GM21717 (cell line): ENCODE data around the gene BOD1.
"Not testable (repeated sequence)": the region's sequence is repeated elsewhere in the genome, so short reads cannot be mapped to it uniquely, and the experiment has no call there.

Source experiments
- ATAC-seq: cut with Tn5 transposase; IDR thresholded peaks from one replicate; pipeline ENCODE4 v1.9.1; 2021; ENCODE audit warnings: mild to moderate bottlenecking, moderate library complexity; ENCODE audit not compliant: unreplicated experiment

BOD1 gene

GRCh38 chr5:173620784-173621183 lies 4.3 kb upstream of the BOD1 start:
- no peak for ATAC-seq

- ATAC-seq, result no peak
These were observed 2.6 kb upstream of the BOD1 start for GRCh38 chr5:173618927-173619519.

GRCh38 chr5:173615884-173616576 lies 420 bp downstream of the BOD1 start:
- peak; percentile 64 for ATAC-seq

GRCh38 chr5:173614591-173614990 lies 1.9 kb downstream of the BOD1 start:
- no peak for ATAC-seq

- no peak for ATAC-seq
These were observed 2.9 kb downstream of the BOD1 start for GRCh38 chr5:173613433-173614159.

- no peak for ATAC-seq
These were observed 3.5 kb downstream of the BOD1 start for GRCh38 chr5:173612948-173613347.

- ATAC-seq, result no peak
These were observed 4.7 kb downstream of the BOD1 start for GRCh38 chr5:173611706-173612105.

GRCh38 chr5:173604141-173604540 lies 12.3 kb downstream of the BOD1 start:
- no peak for ATAC-seq

GRCh38 chr5:173602423-173602822 lies 14.0 kb downstream of the BOD1 start:
- ATAC-seq, result no peak

- no peak for ATAC-seq
These were observed 17.8 kb downstream of the BOD1 start for GRCh38 chr5:173598686-173599085.

GRCh38 chr5:173597304-173597703 lies 19.1 kb downstream of the BOD1 start:
- ATAC-seq, result no peak

GRCh38 chr5:173595841-173596240 lies 20.6 kb downstream of the BOD1 start:
- ATAC-seq, result no peak

- no peak for ATAC-seq
These were observed 22.4 kb downstream of the BOD1 start for GRCh38 chr5:173594061-173594460.

GRCh38 chr5:173592050-173592669 lies 24.3 kb downstream of the BOD1 start:
- ATAC-seq, result no peak

GRCh38 chr5:173591056-173591514 lies 25.4 kb downstream of the BOD1 start:
- ATAC-seq, result no peak

GRCh38 chr5:173590436-173591055 lies 25.9 kb downstream of the BOD1 start:
- no peak for ATAC-seq

GRCh38 chr5:173586133-173586532 lies 30.3 kb downstream of the BOD1 start:
- not testable (repeated sequence) for ATAC-seq

- no peak for ATAC-seq
These were observed 33.1 kb downstream of the BOD1 start for GRCh38 chr5:173583346-173583745.

- no peak for ATAC-seq
These were observed 34.0 kb downstream of the BOD1 start for GRCh38 chr5:173582216-173583111.
